Activated naive CD8-positive, alpha-beta T cell (primary cell): ENCODE results near the gene DNAH9.

Experiments used
- H3K27ac Mint-ChIP-seq: one replicate; pipeline ENCODE4 v1.8.0; 2021; ENCODE audit warnings: mixed read lengths
- H3K27me3 Mint-ChIP-seq: one replicate; pipeline ENCODE4 v1.8.0; 2021; ENCODE audit warnings: mixed read lengths
- H3K36me3 Mint-ChIP-seq: one replicate; pipeline ENCODE4 v1.8.0; 2021; ENCODE audit warnings: mixed read lengths
- H3K4me1 Mint-ChIP-seq: one replicate; pipeline ENCODE4 v1.8.0; 2021; ENCODE audit warnings: low read depth, mixed read lengths
- H3K4me3 Mint-ChIP-seq: one replicate; pipeline ENCODE4 v1.8.0; 2021; ENCODE audit warnings: mild to moderate bottlenecking, mixed read lengths
- H3K9me3 Mint-ChIP-seq: one replicate; pipeline ENCODE4 v1.8.0; 2021; ENCODE audit warnings: low read depth, mixed read lengths

DNAH9 gene

GRCh38 chr17:11668618-11669017, 70.3 kb downstream of the DNAH9 start:
- Mint-ChIP-seq H3K4me3 (no peak overlapping the region), H3K9me3 (peaks cover 4% of the 10 kb centered on the region), H3K27me3 (peaks cover 7% of the 10 kb centered on the region), H3K27ac (no peak overlapping the region), H3K4me1 (no peaks in the 10 kb centered on the region), H3K36me3 (no peaks in the 10 kb centered on the region)

GRCh38 chr17:11671126-11671525, 72.9 kb downstream of the DNAH9 start:
- H3K4me3 Mint-ChIP-seq: no peak overlapping the region
- H3K9me3 Mint-ChIP-seq: peaks cover 5% of the 10 kb centered on the region
- H3K27me3 Mint-ChIP-seq: no peaks in the 10 kb centered on the region
- H3K27ac Mint-ChIP-seq: no peak overlapping the region
- no peaks in the 10 kb centered on the region for H3K4me1 Mint-ChIP-seq
- no peaks in the 10 kb centered on the region for H3K36me3 Mint-ChIP-seq

GRCh38 chr17:11682646-11683045, 84.4 kb downstream of the DNAH9 start:
- H3K27ac Mint-ChIP-seq: no peak overlapping the region
- H3K27me3 Mint-ChIP-seq: peaks cover 6% of the 10 kb centered on the region

GRCh38 chr17:11690681-11691080, 92.4 kb downstream of the DNAH9 start:
- no peaks in the 10 kb centered on the region for H3K36me3 Mint-ChIP-seq
- H3K4me1 Mint-ChIP-seq: no peaks in the 10 kb centered on the region
- H3K27me3 Mint-ChIP-seq: no peaks in the 10 kb centered on the region
- peaks cover 3% of the 10 kb centered on the region for H3K9me3 Mint-ChIP-seq
- no peak overlapping the region for H3K27ac Mint-ChIP-seq
- H3K4me3 Mint-ChIP-seq: no peak overlapping the region

More at GRCh38 chr17:11682646-11683045, 84.4 kb downstream of the DNAH9 start:
- Mint-ChIP-seq H3K9me3 (peaks cover 3% of the 10 kb centered on the region), H3K36me3 (no peaks in the 10 kb centered on the region), H3K4me1 (no peaks in the 10 kb centered on the region), H3K4me3 (no peak overlapping the region)

GRCh38 chr17:11692688-11693087, 94.4 kb downstream of the DNAH9 start:
- H3K36me3 Mint-ChIP-seq: no peaks in the 10 kb centered on the region
- H3K4me3 Mint-ChIP-seq: no peak overlapping the region
- H3K9me3 Mint-ChIP-seq: peaks cover 6% of the 10 kb centered on the region
- H3K27me3 Mint-ChIP-seq: no peaks in the 10 kb centered on the region
- no peaks in the 10 kb centered on the region for H3K4me1 Mint-ChIP-seq
- H3K27ac Mint-ChIP-seq: no peak overlapping the region

- H3K27ac Mint-ChIP-seq: no peak overlapping the region
- H3K9me3 Mint-ChIP-seq: peaks cover 7% of the 10 kb centered on the region
- H3K36me3 Mint-ChIP-seq: no peaks in the 10 kb centered on the region
- no peak overlapping the region for H3K4me3 Mint-ChIP-seq
- H3K27me3 Mint-ChIP-seq: no peaks in the 10 kb centered on the region
- H3K4me1 Mint-ChIP-seq: no peaks in the 10 kb centered on the region
Measured at GRCh38 chr17:11693284-11693683, 95.0 kb downstream of the DNAH9 start.

GRCh38 chr17:11700668-11701067, 102.4 kb downstream of the DNAH9 start:
- Mint-ChIP-seq H3K4me3 (no peak overlapping the region), H3K4me1 (no peaks in the 10 kb centered on the region), H3K27me3 (peaks cover 2% of the 10 kb centered on the region), H3K9me3 (peaks cover 9% of the 10 kb centered on the region), H3K27ac (no peak overlapping the region), H3K36me3 (no peaks in the 10 kb centered on the region)

GRCh38 chr17:11701911-11702310, 103.6 kb downstream of the DNAH9 start:
- Mint-ChIP-seq H3K27ac (no peak overlapping the region), H3K4me3 (no peak overlapping the region)

GRCh38 chr17:11704041-11704440, 105.8 kb downstream of the DNAH9 start:
- no peaks in the 10 kb centered on the region for H3K36me3 Mint-ChIP-seq
- no peak overlapping the region for H3K4me3 Mint-ChIP-seq
- H3K4me1 Mint-ChIP-seq: no peaks in the 10 kb centered on the region
- H3K27ac Mint-ChIP-seq: no peak overlapping the region
- peaks cover 5% of the 10 kb centered on the region for H3K9me3 Mint-ChIP-seq
- peaks cover 2% of the 10 kb centered on the region for H3K27me3 Mint-ChIP-seq

More at GRCh38 chr17:11701911-11702310, 103.6 kb downstream of the DNAH9 start:
- Mint-ChIP-seq H3K9me3 (peaks cover 9% of the 10 kb centered on the region), H3K36me3 (no peaks in the 10 kb centered on the region), H3K27me3 (peaks cover 2% of the 10 kb centered on the region), H3K4me1 (no peaks in the 10 kb centered on the region)

GRCh38 chr17:11705111-11705510, 106.8 kb downstream of the DNAH9 start:
- H3K36me3 Mint-ChIP-seq: no peaks in the 10 kb centered on the region
- H3K9me3 Mint-ChIP-seq: no peaks in the 10 kb centered on the region
- no peaks in the 10 kb centered on the region for H3K4me1 Mint-ChIP-seq
- H3K27me3 Mint-ChIP-seq: peaks cover 2% of the 10 kb centered on the region
- H3K4me3 Mint-ChIP-seq: no peak overlapping the region
- H3K27ac Mint-ChIP-seq: no peak overlapping the region

GRCh38 chr17:11707586-11707985, 109.3 kb downstream of the DNAH9 start:
- Mint-ChIP-seq H3K36me3 (no peaks in the 10 kb centered on the region), H3K4me1 (no peaks in the 10 kb centered on the region), H3K9me3 (no peaks in the 10 kb centered on the region), H3K27ac (no peak overlapping the region), H3K27me3 (no peaks in the 10 kb centered on the region), H3K4me3 (no peak overlapping the region)

- no peaks in the 10 kb centered on the region for H3K36me3 Mint-ChIP-seq
- H3K4me1 Mint-ChIP-seq: no peaks in the 10 kb centered on the region
- no peaks in the 10 kb centered on the region for H3K9me3 Mint-ChIP-seq
- H3K27me3 Mint-ChIP-seq: no peaks in the 10 kb centered on the region
- H3K4me3 Mint-ChIP-seq: no peak overlapping the region
- no peak overlapping the region for H3K27ac Mint-ChIP-seq
Measured at GRCh38 chr17:11712456-11712855, 114.2 kb downstream of the DNAH9 start.

GRCh38 chr17:11719203-11719602, 120.9 kb downstream of the DNAH9 start:
- Mint-ChIP-seq H3K27ac (no peak overlapping the region), H3K9me3 (no peaks in the 10 kb centered on the region), H3K4me1 (no peaks in the 10 kb centered on the region), H3K36me3 (no peaks in the 10 kb centered on the region), H3K27me3 (no peaks in the 10 kb centered on the region), H3K4me3 (no peak overlapping the region)

GRCh38 chr17:11719856-11720255, 121.6 kb downstream of the DNAH9 start:
- Mint-ChIP-seq H3K27ac (no peak overlapping the region), H3K4me3 (no peak overlapping the region), H3K36me3 (no peaks in the 10 kb centered on the region), H3K9me3 (no peaks in the 10 kb centered on the region), H3K27me3 (no peaks in the 10 kb centered on the region), H3K4me1 (no peaks in the 10 kb centered on the region)

- no peak overlapping the region for H3K4me3 Mint-ChIP-seq
- no peaks in the 10 kb centered on the region for H3K9me3 Mint-ChIP-seq
- no peak overlapping the region for H3K27ac Mint-ChIP-seq
- H3K4me1 Mint-ChIP-seq: no peaks in the 10 kb centered on the region
- H3K36me3 Mint-ChIP-seq: no peaks in the 10 kb centered on the region
- no peaks in the 10 kb centered on the region for H3K27me3 Mint-ChIP-seq
Measured at GRCh38 chr17:11720816-11721215, 122.5 kb downstream of the DNAH9 start.

- H3K36me3 Mint-ChIP-seq: no peaks in the 10 kb centered on the region
- no peak overlapping the region for H3K27ac Mint-ChIP-seq
- H3K4me3 Mint-ChIP-seq: no peak overlapping the region
- H3K9me3 Mint-ChIP-seq: no peaks in the 10 kb centered on the region
- H3K4me1 Mint-ChIP-seq: no peaks in the 10 kb centered on the region
- no peaks in the 10 kb centered on the region for H3K27me3 Mint-ChIP-seq
Measured at GRCh38 chr17:11730747-11731146, 132.5 kb downstream of the DNAH9 start.
